ENCODE measurements around the gene ABTB2.

GRCh38 chr11:34158661-34159060 is 199.1 kb downstream of the ABTB2 start:
- TF ChIP-seq CTCF (IDR thresholded peaks at IDR 0.05; ENCODE audit: insufficient read depth, low read length) (no peak), GABPA (IDR thresholded peaks at IDR 0.05; ENCODE audit: low read depth) (no peak), SPI1 (IDR thresholded peaks at IDR 0.05; ENCODE audit: borderline replicate concordance, low read depth) (0 out of 2 replicates have a peak, but pooled peaks have one; percentile 9)
